ENCODE data around the gene CLDN19. TPM values are rescaled to one million over a fixed set of nuclear protein-coding genes. Genes with fewer than 3 reads are reported as not detected.

Gene CLDN19
- total RNA-seq, 1 donor from 2014 or later = not detected

DNA sequence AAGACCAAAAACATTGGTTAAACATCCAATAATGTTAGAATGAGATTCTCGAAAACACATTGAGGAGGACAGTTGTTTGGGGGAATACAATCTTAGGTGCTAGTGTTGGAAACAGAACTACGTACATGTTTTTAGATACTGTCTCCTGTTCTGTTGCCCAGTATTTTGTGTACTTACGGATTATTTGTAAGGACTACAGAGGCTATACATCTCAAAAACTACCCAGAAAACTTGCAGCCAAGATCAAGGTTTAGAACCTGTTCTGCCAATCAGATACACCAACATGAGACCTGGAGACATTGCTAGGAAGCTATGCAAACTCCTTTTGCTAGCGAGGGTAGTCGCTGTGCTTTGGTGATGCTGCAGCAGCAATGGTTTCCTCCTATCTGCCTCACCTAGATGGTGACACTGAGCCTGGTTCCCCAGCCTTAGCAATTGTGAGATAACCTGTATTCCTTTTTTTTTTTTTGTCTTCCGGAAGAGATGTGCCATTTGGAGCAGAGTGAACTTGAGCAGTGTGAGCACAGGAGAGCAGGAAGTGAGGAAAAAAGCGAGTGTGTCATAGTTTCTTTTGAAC lies 36.1 kb downstream of the CLDN19 start:
- no peak for DNase-seq (ENCODE audit: low spot score)

DNA sequence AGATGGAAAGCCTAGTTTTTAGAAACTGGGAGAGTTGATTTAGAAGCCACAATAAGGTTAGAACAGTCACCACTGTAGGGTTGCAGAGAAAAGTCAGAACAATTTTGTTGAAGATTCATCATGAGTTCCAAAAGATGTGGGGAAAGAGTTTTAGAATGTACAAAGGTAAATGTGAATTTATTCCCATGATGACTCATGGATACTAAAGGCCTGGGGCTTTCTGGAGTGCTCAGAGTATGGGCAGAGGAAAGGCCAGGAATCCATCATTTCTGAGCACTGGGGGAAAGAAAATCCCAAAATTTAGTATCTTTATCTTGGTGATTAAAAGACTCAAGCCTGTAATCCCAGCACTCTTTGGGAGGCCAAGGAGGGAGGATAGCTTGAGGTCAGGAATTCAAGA lies 40.0 kb downstream of the CLDN19 start:
- DNase-seq (ENCODE audit: low spot score) = no peak

- DNase-seq (ENCODE audit: low spot score) = no peak
These were observed 41.8 kb downstream of the CLDN19 start for GRCh38 chr1:42698081-42698813.

DNA sequence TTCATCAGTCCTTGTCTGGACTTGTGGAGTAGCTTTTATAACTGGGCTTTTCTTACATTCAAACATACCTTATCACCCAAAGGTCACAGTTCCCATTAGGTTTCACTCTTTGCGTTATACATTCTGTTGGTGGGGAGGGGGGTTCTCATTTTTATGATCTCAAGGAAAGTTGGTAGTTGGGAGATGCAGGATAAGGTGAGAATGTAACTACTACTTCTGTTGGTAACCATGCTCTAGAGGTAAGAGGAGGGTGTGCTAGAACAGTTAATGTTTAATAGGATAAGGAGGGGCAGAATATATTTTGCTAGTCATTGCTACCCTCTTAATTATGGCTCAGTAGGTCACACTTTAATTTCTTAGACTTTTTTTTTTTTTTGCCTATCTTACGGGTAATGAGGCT lies 47.1 kb downstream of the CLDN19 start:
- no peak for DNase-seq (ENCODE audit: low spot score)

DNA sequence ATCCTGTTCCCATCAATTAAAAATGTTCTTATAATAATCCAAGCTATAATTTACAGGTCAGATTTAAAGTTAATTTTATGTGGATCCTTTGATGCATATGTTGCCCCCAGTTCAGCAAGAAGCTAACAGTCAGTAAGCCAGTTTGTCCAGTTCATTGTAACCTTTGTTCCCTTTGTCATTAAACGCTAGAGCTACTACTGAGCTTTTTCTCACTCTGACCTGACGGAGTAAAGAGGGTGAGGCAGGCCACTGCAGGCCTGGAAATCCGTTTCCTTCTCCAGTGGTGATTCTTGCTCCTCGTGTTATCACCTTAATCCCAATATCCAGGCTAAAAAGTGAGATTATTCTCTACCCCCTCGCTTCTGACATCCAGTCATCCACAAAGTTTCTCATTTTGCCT lies 47.6 kb downstream of the CLDN19 start:
- DNase-seq (ENCODE audit: low spot score) = no peak

GRCh38 chr1:42691157-42691498 lies 48.9 kb downstream of the CLDN19 start:
- DNase-seq (ENCODE audit: low spot score) = no peak

DNA sequence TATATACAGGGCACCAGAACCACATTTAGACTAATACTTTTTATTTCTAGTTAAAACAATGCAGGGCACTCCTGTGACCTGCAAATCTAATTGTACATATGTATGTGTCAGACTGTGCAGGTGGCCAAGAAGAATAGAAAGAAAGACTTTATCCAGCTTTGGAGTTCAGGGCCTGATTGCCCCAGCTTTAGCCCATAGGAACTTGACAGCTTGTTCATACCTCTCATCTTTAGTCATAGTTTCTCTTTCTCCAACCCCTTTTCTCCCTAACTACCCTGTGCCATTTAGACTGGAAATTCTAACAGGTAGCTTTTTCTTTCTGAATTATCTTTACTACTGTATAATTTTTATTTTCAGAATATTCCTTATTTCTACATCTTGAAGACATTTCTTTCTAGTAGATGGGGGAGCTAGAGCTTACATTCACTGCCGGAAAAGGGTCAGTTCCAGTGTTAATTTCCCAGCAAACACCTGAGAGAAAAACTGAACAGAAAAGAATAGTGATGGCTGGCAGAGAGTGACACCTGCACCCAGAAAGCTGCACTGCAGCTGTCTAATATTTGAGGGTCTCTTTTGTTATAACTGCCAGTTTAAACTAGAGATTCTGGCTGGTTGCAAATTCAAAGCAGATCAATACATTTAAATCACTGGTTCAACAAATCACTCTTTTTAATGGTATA lies 49.4 kb downstream of the CLDN19 start:
- DNase-seq (ENCODE audit: low spot score) = no peak

- no peak for DNase-seq (ENCODE audit: low spot score)
These were observed 50.1 kb downstream of the CLDN19 start for GRCh38 chr1:42689912-42690311.

DNA sequence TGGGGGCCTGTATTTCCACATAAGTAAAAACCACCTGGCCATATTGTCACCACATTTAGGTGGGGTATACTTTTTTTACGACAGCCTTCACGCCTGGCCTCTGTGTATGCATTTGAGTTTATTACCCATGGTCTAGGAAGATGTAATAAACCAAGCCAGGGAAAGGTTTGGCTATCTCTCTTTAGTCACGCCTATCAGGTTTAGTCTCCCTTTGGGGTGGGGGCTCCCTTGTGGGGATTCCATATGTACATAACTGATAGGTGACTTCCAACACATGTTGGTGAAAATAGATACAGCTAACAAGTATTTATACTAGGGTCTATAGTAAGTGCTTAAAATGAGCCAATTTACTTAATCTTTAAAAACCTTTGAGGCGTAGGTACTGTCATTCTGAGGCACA lies 53.6 kb downstream of the CLDN19 start:
- no peak for DNase-seq (ENCODE audit: low spot score)

GRCh38 chr1:42684139-42684538 lies 55.9 kb downstream of the CLDN19 start:
- DNase-seq (ENCODE audit: low spot score) = no peak

Other genes with a start within 250 kb of the CLDN19 start
- gene PPIH, start 81.8 kb downstream of the CLDN19 start, total RNA-seq (ENCODE audit: insufficient read depth, low replicate concordance) = 10.4 TPM
- 499 TPM for gene YBX1, start 57.8 kb downstream of the CLDN19 start, total RNA-seq (ENCODE audit: insufficient read depth, low replicate concordance)
- 160 TPM for gene P3H1, start 26.8 kb upstream of the CLDN19 start, total RNA-seq (ENCODE audit: insufficient read depth, low replicate concordance)
- 4.8 TPM for gene C1orf50, start 27.0 kb upstream of the CLDN19 start, total RNA-seq (ENCODE audit: insufficient read depth, low replicate concordance)
- gene TMEM269, start 44.8 kb upstream of the CLDN19 start, total RNA-seq (ENCODE audit: insufficient read depth, low replicate concordance) = not detected
- gene ERMAP, start 76.9 kb upstream of the CLDN19 start, total RNA-seq (ENCODE audit: insufficient read depth, low replicate concordance) = 27.4 TPM
- 38.3 TPM for gene SVBP, start 77.2 kb upstream of the CLDN19 start, total RNA-seq (ENCODE audit: insufficient read depth, low replicate concordance)
- gene ZNF691, start 106.4 kb upstream of the CLDN19 start, total RNA-seq (ENCODE audit: insufficient read depth, low replicate concordance) = 8.2 TPM
- 201 TPM for gene SLC2A1, start 218.6 kb upstream of the CLDN19 start, total RNA-seq (ENCODE audit: insufficient read depth, low replicate concordance)

Data from umbilical cord (tissue), 2 donors.